A673 (cell line): Measurements from ENCODE around the gene WDR36.

Source experiments
- EZH2 ChIP-seq: fragments of 200-600 bp; sonication (generic); IDR thresholded peaks from 2 replicates; pipeline ENCODE4 v1.6.1; 2017; ENCODE audit warnings: borderline replicate concordance, low read depth, mild to moderate bottlenecking, mixed read lengths, antibody characterized with exemption, low read length; ENCODE audit not compliant: poor library complexity, severe bottlenecking
- TF ChIP-seq, protein P1 (sequence below): fragments of 300-800, 200-600 bp; sonication (generic); conservative IDR thresholded peaks from 2 replicates; pipeline ENCODE4 v1.5.1; 2017; ENCODE audit warnings: low read depth, mild to moderate bottlenecking, antibody characterized with exemption, low read length, moderate library complexity, mixed read lengths

DNA sequence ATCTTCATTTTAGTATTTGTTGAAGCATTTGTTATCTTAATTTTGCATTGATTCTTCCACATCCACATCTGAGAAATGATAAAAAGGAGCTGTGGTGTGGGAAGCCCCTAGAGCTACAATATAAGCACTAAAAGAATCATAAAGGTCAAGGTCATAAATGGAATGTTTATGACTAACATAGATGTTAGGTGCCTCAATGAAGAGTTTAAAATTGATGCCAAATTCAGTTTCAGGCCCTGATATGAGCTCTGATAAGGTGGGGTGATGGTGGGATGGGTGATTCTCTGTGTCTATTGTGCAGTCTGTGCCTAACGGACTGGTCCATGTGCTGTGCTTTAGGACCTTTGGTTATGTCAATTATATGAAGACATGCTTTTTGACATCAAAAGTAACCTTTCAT lies 70.9 kb downstream of the WDR36 start:
- TF ChIP-seq, protein P1, sequence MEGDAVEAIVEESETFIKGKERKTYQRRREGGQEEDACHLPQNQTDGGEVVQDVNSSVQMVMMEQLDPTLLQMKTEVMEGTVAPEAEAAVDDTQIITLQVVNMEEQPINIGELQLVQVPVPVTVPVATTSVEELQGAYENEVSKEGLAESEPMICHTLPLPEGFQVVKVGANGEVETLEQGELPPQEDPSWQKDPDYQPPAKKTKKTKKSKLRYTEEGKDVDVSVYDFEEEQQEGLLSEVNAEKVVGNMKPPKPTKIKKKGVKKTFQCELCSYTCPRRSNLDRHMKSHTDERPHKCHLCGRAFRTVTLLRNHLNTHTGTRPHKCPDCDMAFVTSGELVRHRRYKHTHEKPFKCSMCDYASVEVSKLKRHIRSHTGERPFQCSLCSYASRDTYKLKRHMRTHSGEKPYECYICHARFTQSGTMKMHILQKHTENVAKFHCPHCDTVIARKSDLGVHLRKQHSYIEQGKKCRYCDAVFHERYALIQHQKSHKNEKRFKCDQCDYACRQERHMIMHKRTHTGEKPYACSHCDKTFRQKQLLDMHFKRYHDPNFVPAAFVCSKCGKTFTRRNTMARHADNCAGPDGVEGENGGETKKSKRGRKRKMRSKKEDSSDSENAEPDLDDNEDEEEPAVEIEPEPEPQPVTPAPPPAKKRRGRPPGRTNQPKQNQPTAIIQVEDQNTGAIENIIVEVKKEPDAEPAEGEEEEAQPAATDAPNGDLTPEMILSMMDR: no peak
- TF ChIP-seq EZH2: no peak
